GM12875 (cell line): ENCODE results near the gene NECTIN1.
A peak's percentile ranks its signal among the peaks of the same experiment; 100 is the strongest.

ENCODE experiments used
- H3K4me3 ChIP-seq: one replicate; pipeline ENCODE4 v1.5.1; 2011; ENCODE audit warnings: low read depth, low read length, control low read depth
- CTCF ChIP-seq: IDR thresholded peaks from 2 replicates; pipeline ENCODE4 v1.5.1; 2011; ENCODE audit warnings: low read depth, mild to moderate bottlenecking, control low read depth, inconsistent platforms, low read length, moderate library complexity, borderline replicate concordance; ENCODE audit not compliant: insufficient read depth

The NECTIN1 gene

GRCh38 chr11:119677840-119678239, 51.2 kb downstream of the NECTIN1 start:
- H3K4me3 ChIP-seq: no peak overlapping the region
- TF ChIP-seq CTCF: no peak

- no peak overlapping the region for H3K4me3 ChIP-seq
- TF ChIP-seq CTCF: no peak
These were observed 52.5 kb downstream of the NECTIN1 start for GRCh38 chr11:119676461-119677020.

GRCh38 chr11:119673759-119674336, 55.2 kb downstream of the NECTIN1 start:
- H3K4me3 ChIP-seq: no peak overlapping the region
- peak; percentile 63 for TF ChIP-seq CTCF

- TF ChIP-seq CTCF: no peak
These were observed 55.8 kb downstream of the NECTIN1 start for GRCh38 chr11:119673052-119673758.

GRCh38 chr11:119672597-119672996, 56.4 kb downstream of the NECTIN1 start:
- H3K4me3 ChIP-seq: no peak overlapping the region
- no peak for TF ChIP-seq CTCF

More at GRCh38 chr11:119673052-119673758, 55.8 kb downstream of the NECTIN1 start:
- no peak overlapping the region for H3K4me3 ChIP-seq

- TF ChIP-seq CTCF: no peak
- H3K4me3 ChIP-seq: no peak overlapping the region
These were observed 57.4 kb downstream of the NECTIN1 start for GRCh38 chr11:119671561-119672015.
